ENCODE measurements around the gene PNKP. TPM values are rescaled to one million over a fixed set of nuclear protein-coding genes. Genes with fewer than 3 reads are reported as not detected.

The PNKP gene
- total RNA-seq, 1 donor from 2014 or later, result 144 TPM

DNA sequence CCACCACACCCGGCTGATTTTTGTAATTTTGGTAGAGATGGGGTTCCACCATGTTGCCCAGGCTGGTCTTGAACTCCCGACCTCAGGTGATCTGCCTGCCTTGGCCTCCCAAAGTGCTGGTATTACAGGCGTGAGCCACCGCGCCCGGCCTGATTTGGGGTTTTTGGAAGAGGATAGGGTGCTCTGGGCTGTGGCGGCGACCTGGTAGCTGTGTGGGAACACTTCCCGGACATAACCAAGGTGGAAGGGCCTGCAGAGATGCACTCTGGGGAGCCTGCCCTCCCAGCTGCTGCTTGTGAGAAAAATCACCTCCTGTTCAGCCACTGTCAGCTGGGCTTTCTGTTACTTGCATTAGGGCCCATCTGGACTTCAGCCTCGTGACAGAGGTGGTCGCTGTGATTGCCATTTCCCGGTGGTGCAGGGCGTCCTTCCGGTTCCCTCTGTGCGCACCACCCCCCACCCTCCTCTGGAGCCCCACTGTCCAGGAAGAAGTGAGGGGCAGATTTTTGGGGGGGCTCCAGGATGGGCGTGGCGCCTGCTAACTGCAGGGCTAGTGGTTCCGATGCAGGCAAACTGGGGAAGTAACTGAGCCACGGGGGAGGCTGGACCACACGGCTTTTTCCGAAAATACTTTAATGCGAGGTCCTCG is 21.8 kb upstream of the PNKP start:
- Mint-ChIP-seq H3K4me1 (ENCODE audit: low read depth) (peaks cover 1% of the 10 kb centered on the region), H3K4me3 (ENCODE audit: low read depth) (no peak overlapping the region), H3K36me3 (ENCODE audit: insufficient read depth) (peaks cover 13% of the 10 kb centered on the region), H3K9me3 (ENCODE audit: low read depth) (no peaks in the 10 kb centered on the region), H3K27me3 (peaks cover 31% of the 10 kb centered on the region), H3K27ac (no peak overlapping the region)
- no peak for DNase-seq (ENCODE audit: low spot score, unreplicated experiment)
- TF ChIP-seq, protein P1, sequence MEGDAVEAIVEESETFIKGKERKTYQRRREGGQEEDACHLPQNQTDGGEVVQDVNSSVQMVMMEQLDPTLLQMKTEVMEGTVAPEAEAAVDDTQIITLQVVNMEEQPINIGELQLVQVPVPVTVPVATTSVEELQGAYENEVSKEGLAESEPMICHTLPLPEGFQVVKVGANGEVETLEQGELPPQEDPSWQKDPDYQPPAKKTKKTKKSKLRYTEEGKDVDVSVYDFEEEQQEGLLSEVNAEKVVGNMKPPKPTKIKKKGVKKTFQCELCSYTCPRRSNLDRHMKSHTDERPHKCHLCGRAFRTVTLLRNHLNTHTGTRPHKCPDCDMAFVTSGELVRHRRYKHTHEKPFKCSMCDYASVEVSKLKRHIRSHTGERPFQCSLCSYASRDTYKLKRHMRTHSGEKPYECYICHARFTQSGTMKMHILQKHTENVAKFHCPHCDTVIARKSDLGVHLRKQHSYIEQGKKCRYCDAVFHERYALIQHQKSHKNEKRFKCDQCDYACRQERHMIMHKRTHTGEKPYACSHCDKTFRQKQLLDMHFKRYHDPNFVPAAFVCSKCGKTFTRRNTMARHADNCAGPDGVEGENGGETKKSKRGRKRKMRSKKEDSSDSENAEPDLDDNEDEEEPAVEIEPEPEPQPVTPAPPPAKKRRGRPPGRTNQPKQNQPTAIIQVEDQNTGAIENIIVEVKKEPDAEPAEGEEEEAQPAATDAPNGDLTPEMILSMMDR (IDR thresholded peaks at IDR 0.05; ENCODE audit: unreplicated experiment), result no peak

DNA sequence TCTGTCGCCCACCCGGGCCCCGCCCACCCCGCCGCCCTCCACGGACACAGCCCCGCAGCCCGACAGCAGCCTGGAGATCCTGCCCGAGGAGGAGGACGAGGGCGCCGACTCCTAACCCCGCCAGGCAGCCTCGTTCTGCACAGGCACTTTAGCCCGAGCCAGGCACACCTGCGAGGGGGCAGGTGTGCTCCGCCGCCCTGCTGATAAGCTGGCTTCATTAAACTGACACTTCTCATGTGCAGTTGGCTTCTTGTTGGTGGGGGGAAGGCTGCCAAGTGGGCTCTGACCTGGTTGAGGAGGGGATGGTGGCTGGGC is 21.1 kb upstream of the PNKP start:
- TF ChIP-seq, protein P1 (IDR thresholded peaks at IDR 0.05; ENCODE audit: unreplicated experiment), result no peak
- Mint-ChIP-seq H3K4me3 (ENCODE audit: low read depth) (no peak overlapping the region), H3K27ac (no peak overlapping the region), H3K4me1 (ENCODE audit: low read depth) (peaks cover 1% of the 10 kb centered on the region), H3K9me3 (ENCODE audit: low read depth) (no peaks in the 10 kb centered on the region), H3K27me3 (peaks cover 30% of the 10 kb centered on the region), H3K36me3 (ENCODE audit: insufficient read depth) (peaks cover 14% of the 10 kb centered on the region)
- no peak for DNase-seq (ENCODE audit: low spot score, unreplicated experiment)

DNA sequence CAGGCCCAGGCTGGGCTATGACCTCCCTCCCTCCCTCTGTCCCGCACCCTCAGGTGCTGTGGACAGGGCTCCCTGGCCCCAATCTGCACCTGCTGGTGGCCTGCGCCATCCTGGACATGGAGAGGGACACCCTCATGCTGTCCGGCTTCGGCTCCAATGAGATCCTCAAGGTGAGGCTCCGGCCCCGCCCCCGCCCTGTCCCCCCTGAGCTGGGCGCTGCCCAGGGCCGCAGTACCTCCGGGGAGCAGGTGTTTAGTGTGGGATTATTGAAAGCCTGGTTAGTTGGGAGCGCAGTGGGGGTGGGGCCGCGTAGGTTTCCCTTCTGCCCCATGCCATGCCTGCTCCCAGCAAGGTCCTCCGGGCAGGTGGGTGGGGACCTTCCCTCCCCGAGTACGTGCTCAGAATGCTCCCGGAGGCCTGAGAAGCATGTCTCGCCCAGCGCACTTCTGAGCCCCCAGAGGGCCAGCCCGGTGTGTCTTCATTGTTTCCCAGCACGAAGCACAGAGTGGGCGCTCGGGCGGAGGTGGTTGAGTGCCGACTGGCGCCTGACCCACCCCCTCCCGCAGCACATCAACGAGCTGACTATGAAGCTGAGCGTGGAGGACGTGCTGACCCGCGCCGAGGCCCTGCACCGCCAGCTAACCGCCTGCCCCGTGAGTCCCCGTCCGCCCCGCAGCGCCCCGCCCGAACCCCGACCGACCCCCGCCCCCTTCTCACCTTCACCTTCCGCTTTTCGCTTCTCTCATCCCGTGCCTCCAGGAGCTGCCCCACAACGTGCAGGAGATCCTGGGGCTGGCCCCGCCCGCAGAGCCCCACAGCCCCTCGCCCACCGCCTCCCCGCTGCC is 20.5 kb upstream of the PNKP start:
- TF ChIP-seq, protein P1 (IDR thresholded peaks at IDR 0.05; ENCODE audit: unreplicated experiment), result no peak
- DNase-seq (ENCODE audit: low spot score, unreplicated experiment), result no peak
- H3K27ac Mint-ChIP-seq, result no peak overlapping the region
- peaks cover 24% of the 10 kb centered on the region for H3K27me3 Mint-ChIP-seq
- H3K4me3 Mint-ChIP-seq (ENCODE audit: low read depth), result no peak overlapping the region
- no peaks in the 10 kb centered on the region for H3K9me3 Mint-ChIP-seq (ENCODE audit: low read depth)
- peaks cover 18% of the 10 kb centered on the region for H3K36me3 Mint-ChIP-seq (ENCODE audit: insufficient read depth)
- H3K4me1 Mint-ChIP-seq (ENCODE audit: low read depth), result peaks cover 1% of the 10 kb centered on the region

DNA sequence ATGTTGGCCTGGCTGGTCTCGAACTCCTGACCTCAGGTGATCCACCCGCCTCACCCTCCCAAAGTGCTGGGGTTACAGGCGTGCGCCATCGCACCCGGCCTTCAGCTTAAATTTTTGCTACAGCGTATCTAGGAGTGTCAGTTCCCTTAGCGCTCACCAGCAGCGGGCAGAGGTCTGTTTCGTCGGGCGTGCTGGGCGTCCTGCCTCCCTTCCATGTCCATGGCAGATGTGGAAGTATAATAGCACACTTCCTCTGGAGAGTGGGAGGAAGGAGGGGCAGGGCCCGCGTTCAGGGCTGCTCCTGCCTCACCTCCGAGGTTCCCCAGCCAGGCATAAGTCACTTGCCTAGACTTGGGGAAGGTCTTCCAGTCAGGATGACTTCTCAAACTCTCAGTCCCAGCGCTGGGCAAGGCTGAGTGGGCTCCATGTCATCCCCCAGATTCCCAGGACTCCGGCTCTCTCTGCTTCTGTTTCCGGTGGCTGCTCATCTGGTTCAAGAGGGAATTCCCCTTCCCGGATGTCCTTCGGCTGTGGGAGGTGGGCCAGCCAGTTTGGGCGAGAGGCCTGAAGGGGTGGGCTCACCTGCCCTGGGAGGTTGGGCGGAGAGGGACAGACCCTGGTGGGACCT is 19.8 kb upstream of the PNKP start:
- Mint-ChIP-seq H3K27ac (no peak overlapping the region), H3K4me1 (ENCODE audit: low read depth) (peaks cover 1% of the 10 kb centered on the region), H3K4me3 (ENCODE audit: low read depth) (no peak overlapping the region), H3K36me3 (ENCODE audit: insufficient read depth) (peaks cover 23% of the 10 kb centered on the region), H3K27me3 (peaks cover 16% of the 10 kb centered on the region), H3K9me3 (ENCODE audit: low read depth) (no peaks in the 10 kb centered on the region)
- TF ChIP-seq, protein P1 (IDR thresholded peaks at IDR 0.05; ENCODE audit: unreplicated experiment), result no peak
- no peak for DNase-seq (ENCODE audit: low spot score, unreplicated experiment)

DNA sequence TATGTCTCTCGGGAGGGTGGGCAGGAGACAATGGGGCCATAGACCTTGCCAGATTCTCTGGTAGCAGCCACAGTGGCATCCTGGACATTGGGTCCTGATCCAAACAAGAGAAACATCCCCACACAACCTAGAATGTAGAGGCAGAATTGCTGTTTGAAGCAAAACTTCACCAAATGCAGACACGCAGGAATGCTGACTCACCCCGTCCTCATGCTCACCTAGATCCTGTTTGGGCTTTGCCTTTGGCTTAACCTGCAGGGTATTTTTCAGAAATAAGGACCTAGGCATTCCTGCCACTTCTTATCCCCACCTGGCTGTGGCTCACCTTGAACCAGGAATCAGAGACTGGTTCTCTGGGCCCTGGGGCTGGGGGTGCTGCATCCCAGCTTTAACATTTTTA is 17.4 kb upstream of the PNKP start:
- peaks cover 3% of the 10 kb centered on the region for H3K27me3 Mint-ChIP-seq
- DNase-seq (ENCODE audit: low spot score, unreplicated experiment), result no peak
- H3K27ac Mint-ChIP-seq, result no peak overlapping the region
- TF ChIP-seq, protein P1 (IDR thresholded peaks at IDR 0.05; ENCODE audit: unreplicated experiment), result no peak
- no peaks in the 10 kb centered on the region for H3K4me1 Mint-ChIP-seq (ENCODE audit: low read depth)
- H3K4me3 Mint-ChIP-seq (ENCODE audit: low read depth), result no peak overlapping the region
- no peaks in the 10 kb centered on the region for H3K9me3 Mint-ChIP-seq (ENCODE audit: low read depth)
- H3K36me3 Mint-ChIP-seq (ENCODE audit: insufficient read depth), result peaks cover 31% of the 10 kb centered on the region

Measured in progenitor cell of endocrine pancreas (in vitro differentiated cells).